IPS DF 6.9 (cell line): ENCODE results near the gene U2AF1.
"Not testable (repeated sequence)": the region's sequence is repeated elsewhere in the genome, so short reads cannot be mapped to it uniquely, and the experiment has no call there.

Source experiments
- DNase-seq: peaks from one replicate; pipeline ENCODE4 v3.0.0-alpha.2; 2013; ENCODE audit warnings: low read depth, low spot score
- H3K27ac ChIP-seq: one replicate; pipeline ENCODE4 v1.5.1; 2013; ENCODE audit warnings: low read length, control low read depth
- H3K27me3 ChIP-seq: 2 replicates; pipeline ENCODE4 v1.6.1; 2013; ENCODE audit warnings: mild to moderate bottlenecking, low read length; ENCODE audit not compliant: control insufficient read depth, insufficient read depth
- H3K36me3 ChIP-seq: 2 replicates; pipeline ENCODE4 v1.6.1; 2013; ENCODE audit warnings: low read length; ENCODE audit not compliant: control insufficient read depth, insufficient read depth
- H3K4me1 ChIP-seq: 2 replicates; pipeline ENCODE4 v1.6.1; 2013; ENCODE audit warnings: low read length; ENCODE audit not compliant: control insufficient read depth, insufficient read depth
- H3K4me3 ChIP-seq: 2 replicates; pipeline ENCODE4 v1.5.1; 2013; ENCODE audit warnings: mild to moderate bottlenecking, low read length
- H3K9me3 ChIP-seq: 2 replicates; pipeline ENCODE4 v1.6.1; 2013; ENCODE audit warnings: low read length, inconsistent platforms; ENCODE audit not compliant: control insufficient read depth, insufficient read depth
- WGBS: extraction: QIAGEN DNeasy Blood & Tissue Kit; methylation state at CpG from one replicate; pipeline ENCODE4 v1.1.7; 2013; ENCODE audit warnings: mixed read lengths, missing lambda C conversion rate; ENCODE audit not compliant: insufficient read length, insufficient coverage; 5-methylcytosine and 5-hydroxymethylcytosine counted together

U2AF1 gene

GRCh38 chr21:43062955-43063664 lies 44.3 kb downstream of the U2AF1 start:
- DNase-seq, H3K27ac ChIP-seq, H3K27me3 ChIP-seq, H3K4me3 ChIP-seq, H3K36me3 ChIP-seq, H3K4me1 ChIP-seq, H3K9me3 ChIP-seq: not testable (repeated sequence)
- WGBS, result no CpG with 5 or more reads among the region's 28 CpGs

- not testable (repeated sequence) for H3K4me1 ChIP-seq, DNase-seq, H3K36me3 ChIP-seq, H3K4me3 ChIP-seq, H3K27ac ChIP-seq, H3K27me3 ChIP-seq, H3K9me3 ChIP-seq
- no CpG with 5 or more reads among the region's 13 CpGs for WGBS
Observed at GRCh38 chr21:43053112-43053511, 54.3 kb downstream of the U2AF1 start.

- not testable (repeated sequence) for H3K27ac ChIP-seq, H3K4me3 ChIP-seq, H3K4me1 ChIP-seq, H3K27me3 ChIP-seq, H3K36me3 ChIP-seq, H3K9me3 ChIP-seq, DNase-seq
- no CpG with 5 or more reads among the region's 21 CpGs for WGBS
Observed at GRCh38 chr21:43045876-43046821, 61.2 kb downstream of the U2AF1 start.

GRCh38 chr21:43045165-43045875 lies 62.0 kb downstream of the U2AF1 start:
- not testable (repeated sequence) for DNase-seq, H3K27ac ChIP-seq, H3K9me3 ChIP-seq

GRCh38 chr21:43044547-43044946 lies 62.8 kb downstream of the U2AF1 start:
- H3K9me3 ChIP-seq, H3K27me3 ChIP-seq, H3K4me3 ChIP-seq, H3K27ac ChIP-seq, H3K4me1 ChIP-seq, H3K36me3 ChIP-seq, DNase-seq: not testable (repeated sequence)
- no CpG with 5 or more reads among the region's 14 CpGs for WGBS

More at GRCh38 chr21:43045165-43045875, 62.0 kb downstream of the U2AF1 start:
- not testable (repeated sequence) for H3K4me3 ChIP-seq, H3K36me3 ChIP-seq, H3K4me1 ChIP-seq, H3K27me3 ChIP-seq
- no CpG with 5 or more reads among the region's 17 CpGs for WGBS

GRCh38 chr21:43043291-43043690 lies 64.1 kb downstream of the U2AF1 start:
- H3K27ac ChIP-seq, H3K4me1 ChIP-seq, H3K36me3 ChIP-seq, DNase-seq, H3K9me3 ChIP-seq, H3K27me3 ChIP-seq, H3K4me3 ChIP-seq: not testable (repeated sequence)
- no CpG with 5 or more reads among the region's 14 CpGs for whole genome bisulfite sequencing
